Duodenal mucosa (tissue), 2 donors: Measurements from ENCODE around the gene PPIA.

Experiments
- H3K27ac ChIP-seq: one replicate; pipeline ENCODE4 v1.7.0; 2013; ENCODE audit warnings: low read depth, low read length
- H3K27me3 ChIP-seq, 2 donors: one replicate each; pipeline ENCODE4 v1.7.0; 2013; ENCODE audit warnings: low read length in 2 of 2, control low read depth in 1 of 2; ENCODE audit not compliant: insufficient read depth in 2 of 2, control insufficient read depth in 1 of 2
- H3K36me3 ChIP-seq, 2 donors: one replicate each; pipeline ENCODE4 v1.7.0; 2013; ENCODE audit warnings: low read length in 2 of 2, control low read depth in 1 of 2; ENCODE audit not compliant: insufficient read depth in 2 of 2, control insufficient read depth in 1 of 2
- H3K4me1 ChIP-seq, 2 donors: one replicate each; pipeline ENCODE4 v1.7.0; 2013; ENCODE audit warnings: low read length in 2 of 2, control low read depth in 1 of 2; ENCODE audit not compliant: insufficient read depth in 2 of 2, control insufficient read depth in 1 of 2
- H3K4me3 ChIP-seq, 2 donors: one replicate each; pipeline ENCODE4 v1.7.0; 2013; ENCODE audit warnings: low read length in 2 of 2, low read depth in 1 of 2
- H3K9ac ChIP-seq, 2 donors: one replicate each; pipeline ENCODE4 v1.7.0; 2013; ENCODE audit warnings: low read length in 2 of 2, low read depth in 1 of 2
- H3K9me3 ChIP-seq, 2 donors: one replicate each; pipeline ENCODE4 v1.7.0; 2013; ENCODE audit warnings: low read length in 2 of 2, control low read depth in 1 of 2; ENCODE audit not compliant: control insufficient read depth in 1 of 2

Gene PPIA

GRCh38 chr7:44796504-44797328, at the start of gene PPIA:
Gene PPIA (plus strand): TSS chr7:44796681. CDS start chr7:44796725, 44 bp downstream.
- Histone ChIP-seq H3K27me3 (no peaks in the 10 kb centered on the region), H3K27ac (peak within 1 kb of the TSS; percentile 100), H3K9me3 (no peaks in the 10 kb centered on the region), H3K4me3 (peak within 1 kb of the TSS; percentile 90 to 96), H3K4me1 (peaks cover 7 to 11% of the 10 kb centered on the region in 2 donors), H3K9ac (peak within 1 kb of the TSS; percentile 94 to 98), H3K36me3 (peaks cover 21% of the 10 kb centered on the region in 2 donors)

- H3K27ac ChIP-seq: peak within 1 kb of the TSS; percentile 98
- H3K9me3 ChIP-seq: no peaks in the 10 kb centered on the region
- no peaks in the 10 kb centered on the region for H3K27me3 ChIP-seq
These were observed 48.2 kb upstream of the PPIA start, which contains the start of gene ZMIZ2 for GRCh38 chr7:44748045-44748947. Gene ZMIZ2 (plus strand): TSS chr7:44748847. CDS start chr7:44756250, 7,403 bp downstream.

GRCh38 chr7:44748948-44749731, 47.3 kb upstream of the PPIA start:
- peak overlapping the region; percentile 58 to 85 for H3K4me3 ChIP-seq
- no peaks in the 10 kb centered on the region for H3K36me3 ChIP-seq
- peak overlapping the region; percentile 88 to 89 for H3K9ac ChIP-seq
- no peaks in the 10 kb centered on the region for H3K9me3 ChIP-seq
- H3K4me1 ChIP-seq: peaks cover 24 to 29% of the 10 kb centered on the region in 2 donors
- peak overlapping the region; percentile 5 for H3K27ac ChIP-seq
- no peaks in the 10 kb centered on the region for H3K27me3 ChIP-seq

More at GRCh38 chr7:44748045-44748947, 48.2 kb upstream of the PPIA start, which contains the start of gene ZMIZ2:
- Histone ChIP-seq H3K4me1 (peaks cover 24 to 29% of the 10 kb centered on the region in 2 donors), H3K4me3 (peak within 1 kb of the TSS; percentile 71 to 85), H3K9ac (peak within 1 kb of the TSS; percentile 88 to 89), H3K36me3 (no peaks in the 10 kb centered on the region)

GRCh38 chr7:44749992-44750391, 46.5 kb upstream of the PPIA start:
- Histone ChIP-seq H3K4me1 (peaks cover 31% of the 10 kb centered on the region in 2 donors), H3K4me3 (peak overlapping the region; percentile 58 to 85), H3K9me3 (no peaks in the 10 kb centered on the region), H3K36me3 (no peaks in the 10 kb centered on the region), H3K27me3 (no peaks in the 10 kb centered on the region), H3K27ac (no peak overlapping the region), H3K9ac (peak overlapping the region; percentile 88 to 89)

GRCh38 chr7:44750424-44750823, 46.1 kb upstream of the PPIA start:
- Histone ChIP-seq H3K36me3 (no peaks in the 10 kb centered on the region), H3K9ac (peak overlapping the region; percentile 32 to 88), H3K9me3 (no peaks in the 10 kb centered on the region), H3K27ac (no peak overlapping the region), H3K4me3 (peak overlapping the region; percentile 58 to 85), H3K4me1 (peaks cover 34 to 36% of the 10 kb centered on the region in 2 donors), H3K27me3 (no peaks in the 10 kb centered on the region)

- H3K36me3 ChIP-seq: peaks cover 0 to 1% of the 10 kb centered on the region in 2 donors
- peak overlapping the region; percentile 45 to 58 for H3K4me3 ChIP-seq
- peak overlapping the region; percentile 32 to 88 for H3K9ac ChIP-seq
- H3K27ac ChIP-seq: no peak overlapping the region
- H3K4me1 ChIP-seq: peaks cover 34 to 41% of the 10 kb centered on the region in 2 donors
- no peaks in the 10 kb centered on the region for H3K27me3 ChIP-seq
- no peaks in the 10 kb centered on the region for H3K9me3 ChIP-seq
These were observed 45.4 kb upstream of the PPIA start for GRCh38 chr7:44750921-44751571.

- Histone ChIP-seq H3K27ac (no peak overlapping the region), H3K36me3 (peaks cover under 1 to 16% of the 10 kb centered on the region in 2 donors)
These were observed 43.7 kb upstream of the PPIA start for GRCh38 chr7:44752822-44753221.

GRCh38 chr7:44754802-44755697, 41.4 kb upstream of the PPIA start:
- peak overlapping the region; percentile 25 for H3K9ac ChIP-seq
- peaks cover 24 to 36% of the 10 kb centered on the region in 2 donors for H3K4me1 ChIP-seq

More at GRCh38 chr7:44752822-44753221, 43.7 kb upstream of the PPIA start:
- no peaks in the 10 kb centered on the region for H3K27me3 ChIP-seq
- no peak overlapping the region for H3K4me3 ChIP-seq
- peaks cover 30 to 45% of the 10 kb centered on the region in 2 donors for H3K4me1 ChIP-seq
- no peaks in the 10 kb centered on the region for H3K9me3 ChIP-seq
- H3K9ac ChIP-seq: no peak overlapping the region

More at GRCh38 chr7:44754802-44755697, 41.4 kb upstream of the PPIA start:
- Histone ChIP-seq H3K27me3 (no peaks in the 10 kb centered on the region), H3K4me3 (no peak overlapping the region), H3K9me3 (no peaks in the 10 kb centered on the region), H3K36me3 (peaks cover 7 to 32% of the 10 kb centered on the region in 2 donors), H3K27ac (peak overlapping the region; percentile 14)
